Measurements from ENCODE around the gene OMP.

Gene OMP

DNA sequence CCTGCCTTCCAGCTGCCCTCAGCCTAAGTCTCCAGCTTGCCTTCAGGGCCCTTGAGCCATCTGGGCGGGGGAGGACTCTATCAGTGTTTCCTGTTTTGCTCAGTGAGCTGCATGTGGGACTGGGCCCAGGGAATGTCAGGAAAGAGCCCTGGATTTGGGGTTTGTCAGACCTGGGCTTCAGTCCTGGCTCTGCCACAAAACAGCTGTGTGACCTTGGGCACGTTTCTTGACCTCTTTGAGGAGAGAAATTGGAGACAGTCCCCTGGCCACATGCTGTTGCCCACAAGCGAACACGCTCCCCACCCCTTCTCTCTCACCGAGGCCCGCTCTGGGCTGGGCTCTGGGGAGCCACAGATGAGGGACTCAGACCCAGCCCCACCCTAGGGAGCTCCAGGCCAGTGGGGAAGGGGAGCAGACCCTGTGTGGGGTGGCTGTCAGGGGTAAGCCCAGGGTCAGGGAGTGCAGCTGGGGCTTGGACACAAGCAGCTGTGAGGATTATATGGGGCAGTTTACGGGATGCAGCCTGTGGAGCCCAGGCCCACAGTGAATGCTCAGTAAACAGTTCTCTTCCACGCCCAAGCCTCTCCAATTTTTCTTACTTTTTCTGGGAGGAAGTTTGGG lies 37.7 kb downstream of the OMP start:
- no peak for DNase-seq (ENCODE audit: low read depth)

DNA sequence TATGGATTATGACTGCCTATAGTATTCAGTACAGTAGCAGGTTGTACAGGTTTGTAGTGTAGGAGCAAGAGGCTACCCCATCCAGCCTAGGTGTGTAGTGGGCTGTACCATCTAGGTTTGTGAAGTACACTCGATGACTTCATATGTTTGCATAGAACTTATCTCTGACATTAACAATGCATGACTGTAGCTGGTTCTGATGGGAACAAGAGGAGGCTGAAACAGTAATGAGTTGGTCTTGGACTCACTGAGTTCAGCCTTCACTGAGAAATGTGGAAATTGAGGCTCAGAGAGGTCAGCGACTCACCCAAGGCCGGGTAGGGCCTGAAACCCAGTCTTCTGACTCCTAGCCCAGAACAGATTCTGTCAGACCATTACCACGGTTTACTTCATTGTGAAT lies 38.4 kb downstream of the OMP start:
- no peak for DNase-seq (ENCODE audit: low read depth)

DNA sequence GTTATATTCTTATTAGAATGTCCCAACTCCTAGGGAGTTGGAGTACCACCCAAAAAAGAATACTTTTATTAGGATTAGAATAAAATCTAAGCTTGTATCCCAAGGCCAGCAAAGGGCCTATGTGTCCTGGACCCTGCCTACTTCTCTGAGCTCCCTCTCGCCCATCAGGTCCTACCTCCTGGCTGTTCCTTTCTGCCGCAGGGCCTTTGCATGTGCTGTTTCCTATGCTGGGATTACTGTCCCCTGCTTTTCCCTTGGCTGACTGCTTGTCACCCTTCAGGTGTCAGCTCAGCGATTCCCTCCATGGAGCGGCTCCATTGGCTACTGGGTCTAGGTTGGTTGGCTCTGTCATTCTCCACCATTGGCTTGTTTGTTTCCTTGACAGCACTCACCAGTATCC lies 38.8 kb downstream of the OMP start:
- DNase-seq (ENCODE audit: low read depth): no peak

- no peak for DNase-seq (ENCODE audit: low read depth)
These were observed 39.7 kb downstream of the OMP start for GRCh38 chr11:77142091-77142975.

GRCh38 chr11:77143405-77144020 lies 40.9 kb downstream of the OMP start:
- no peak for DNase-seq (ENCODE audit: low read depth)

GRCh38 chr11:77144196-77144856 lies 41.7 kb downstream of the OMP start:
- DNase-seq (ENCODE audit: low read depth): no peak

DNA sequence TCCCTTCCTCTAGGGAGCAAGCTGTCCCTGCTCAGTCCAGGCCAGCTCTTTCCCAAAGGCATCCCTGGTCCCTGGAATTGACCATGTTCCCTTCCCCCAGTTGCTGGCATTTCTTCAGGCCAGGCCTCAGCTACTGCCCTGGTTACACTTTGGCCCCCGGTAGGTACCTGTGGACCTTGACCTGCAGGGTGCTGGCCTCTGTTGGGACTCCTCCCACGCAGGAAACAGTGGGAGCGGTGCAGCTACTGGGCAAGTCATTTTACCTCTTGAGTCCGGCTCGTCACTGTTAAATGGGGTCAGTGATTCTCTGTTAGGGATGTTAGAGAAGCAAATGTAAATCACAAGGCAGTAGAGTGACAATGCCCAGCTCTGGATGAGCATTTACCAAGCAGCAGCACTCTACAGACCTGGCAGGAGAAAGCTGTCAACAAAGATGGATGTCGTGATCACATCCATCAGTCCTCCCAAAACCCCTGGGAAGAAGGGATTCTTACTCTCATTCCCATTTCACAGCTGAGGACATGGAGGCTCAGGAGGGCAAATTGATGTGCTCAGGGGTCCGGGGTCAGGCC lies 42.3 kb downstream of the OMP start:
- DNase-seq (ENCODE audit: low read depth): no peak

- DNase-seq (ENCODE audit: low read depth): no peak
These were observed 43.8 kb downstream of the OMP start for GRCh38 chr11:77146261-77147035.

DNA sequence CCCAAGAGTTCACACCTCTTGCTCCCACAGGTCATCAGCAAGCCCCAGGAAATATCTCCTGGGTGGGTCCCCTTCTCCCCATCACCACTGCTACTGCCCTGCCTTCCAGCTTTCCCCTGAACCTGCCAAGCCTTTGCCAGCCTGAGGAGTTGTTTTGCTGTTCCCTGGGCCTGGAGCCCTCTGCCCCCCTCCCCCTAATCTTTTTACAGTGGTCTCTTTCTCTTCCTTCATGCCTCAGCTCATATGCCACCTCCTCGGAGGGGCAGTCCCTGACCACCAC lies 44.3 kb downstream of the OMP start:
- DNase-seq (ENCODE audit: low read depth): no peak

GRCh38 chr11:77147668-77148321 lies 45.2 kb downstream of the OMP start:
- DNase-seq (ENCODE audit: low read depth): no peak

GRCh38 chr11:77148963-77149715 lies 46.5 kb downstream of the OMP start:
- no peak for DNase-seq (ENCODE audit: low read depth)

DNA sequence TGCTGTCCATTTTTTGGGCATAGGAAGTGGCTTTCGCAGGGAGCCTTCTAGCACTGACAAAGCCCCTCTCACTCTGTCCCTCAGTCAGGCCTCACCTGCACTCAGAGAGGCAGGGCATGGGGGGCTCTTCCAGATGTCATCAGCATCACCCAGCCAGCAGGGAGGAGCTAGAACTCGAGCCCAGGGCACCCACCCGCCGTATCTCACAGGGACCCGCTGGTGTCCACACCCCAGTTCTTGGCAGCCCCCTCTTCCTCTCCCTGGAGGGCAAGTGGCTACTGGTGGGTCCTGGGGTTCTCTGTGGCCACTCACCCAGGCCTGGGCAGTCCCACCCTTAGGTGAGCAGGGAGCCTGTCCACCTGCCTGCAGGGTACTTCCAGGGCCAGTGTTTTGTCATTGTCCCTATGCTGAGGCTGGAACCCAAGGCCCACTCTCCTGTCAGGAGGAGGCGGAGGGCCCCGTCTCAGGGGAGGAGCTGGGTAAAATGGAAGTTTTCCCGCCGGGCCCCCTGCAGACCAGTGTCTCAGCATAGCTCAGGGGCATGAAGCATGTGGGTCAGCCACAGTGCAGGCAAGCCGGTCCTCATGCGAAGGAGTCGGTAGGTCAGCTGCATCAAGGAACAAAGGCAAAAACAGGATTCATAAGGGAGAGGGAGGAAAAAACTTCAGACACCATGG lies 47.2 kb downstream of the OMP start:
- DNase-seq (ENCODE audit: low read depth): no peak

DNA sequence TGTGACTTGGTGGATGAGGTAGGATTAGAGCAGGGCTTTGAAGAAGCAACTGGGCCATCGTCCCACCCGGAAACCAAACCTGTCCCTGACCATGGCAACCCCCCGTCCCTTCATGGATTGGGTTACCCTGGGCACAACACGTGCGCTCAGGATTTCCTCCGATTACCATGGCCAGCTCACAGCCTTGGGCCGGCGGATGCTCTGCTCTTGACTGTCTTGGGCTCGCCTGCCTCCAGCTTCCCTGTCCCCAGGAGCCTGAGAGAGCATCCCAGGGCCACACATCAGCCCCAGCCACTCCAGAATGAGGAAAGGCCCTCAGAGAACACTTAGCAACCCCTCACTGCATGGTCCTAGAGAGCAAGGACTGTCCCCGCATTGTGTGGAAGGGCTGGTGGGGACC lies 48.2 kb downstream of the OMP start:
- no peak for DNase-seq (ENCODE audit: low read depth)

DNA sequence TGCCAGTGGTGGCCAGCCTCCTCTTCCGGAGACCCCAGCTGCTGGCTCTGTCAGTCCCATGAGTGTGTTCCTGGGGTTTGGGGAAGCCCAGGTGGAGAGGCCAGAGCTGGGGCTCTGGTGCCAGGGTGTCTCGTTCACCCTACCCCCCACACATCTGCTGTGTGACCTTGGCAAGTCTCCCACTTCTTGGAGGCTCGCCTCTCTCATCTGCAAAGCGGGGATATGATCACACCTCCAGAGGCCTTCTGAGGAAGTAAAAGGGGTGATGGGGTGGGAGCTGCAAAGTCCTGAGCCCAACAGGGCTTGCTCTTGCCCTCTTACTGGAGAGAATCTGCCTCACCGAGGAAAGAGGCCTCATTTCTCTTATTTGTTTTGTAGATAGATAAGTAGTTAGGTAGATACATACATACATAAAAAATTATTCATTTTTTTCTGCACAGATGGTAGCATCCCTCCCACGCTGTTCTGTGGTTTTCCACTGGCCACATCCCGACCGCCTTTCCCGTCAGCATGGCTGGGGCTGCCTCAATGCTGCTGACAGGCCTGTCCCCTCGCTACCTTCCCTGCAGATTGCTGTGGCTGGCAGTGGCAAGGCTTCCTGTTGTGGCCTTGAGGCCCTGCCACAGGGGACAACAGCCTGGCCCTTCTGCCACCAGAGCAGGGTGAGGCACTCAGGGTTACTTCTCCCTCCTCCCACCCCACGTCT lies 49.3 kb downstream of the OMP start:
- no peak for DNase-seq (ENCODE audit: low read depth)

- DNase-seq (ENCODE audit: low read depth): no peak
These were observed 50.2 kb downstream of the OMP start for GRCh38 chr11:77152846-77153245.

Measured in stimulated activated CD8-positive, alpha-beta memory T cell treated with anti-CD3 and anti-CD28 coated beads, Interleukin-12 subunit alpha, Interleukin-12 subunit beta, amount 100 ng/mL, for 1 hour (primary cell).